GM18858 (cell line): Measurements from ENCODE around the gene BMP15.

Experiments used
- ATAC-seq: cut with Tn5 transposase; IDR thresholded peaks from one replicate; pipeline ENCODE4 v1.9.1; 2021; ENCODE audit not compliant: unreplicated experiment

The BMP15 gene

DNA sequence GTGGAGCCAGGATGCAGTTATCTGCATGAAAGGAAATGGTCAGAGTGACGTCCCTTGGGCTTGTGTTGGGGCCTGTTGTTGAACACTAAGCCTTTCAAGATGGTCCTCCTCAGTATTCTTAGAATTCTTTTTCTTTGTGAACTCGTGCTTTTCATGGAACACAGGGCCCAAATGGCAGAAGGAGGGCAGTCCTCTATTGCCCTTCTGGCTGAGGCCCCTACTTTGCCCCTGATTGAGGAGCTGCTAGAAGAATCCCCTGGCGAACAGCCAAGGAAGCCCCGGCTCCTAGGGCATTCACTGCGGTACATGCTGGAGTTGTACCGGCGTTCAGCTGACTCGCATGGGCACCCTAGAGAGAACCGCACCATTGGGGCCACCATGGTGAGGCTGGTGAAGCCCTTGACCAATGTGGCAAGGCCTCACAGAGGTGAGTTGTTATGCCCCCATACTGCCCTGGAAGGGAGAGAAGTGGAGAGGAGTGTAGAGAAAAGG lies at the start of gene BMP15:
TSS of gene BMP15 (plus strand) at position 51 of the 492 bp plus-strand sequence. CDS start at position 100, 49 bp downstream.
- ATAC-seq: no peak

- ATAC-seq: no peak
These were observed 47.1 kb upstream of the BMP15 start for GRCh38 chrX:50863471-50863870.

GRCh38 chrX:50865311-50865710 lies 45.2 kb upstream of the BMP15 start:
- no peak for ATAC-seq

DNA sequence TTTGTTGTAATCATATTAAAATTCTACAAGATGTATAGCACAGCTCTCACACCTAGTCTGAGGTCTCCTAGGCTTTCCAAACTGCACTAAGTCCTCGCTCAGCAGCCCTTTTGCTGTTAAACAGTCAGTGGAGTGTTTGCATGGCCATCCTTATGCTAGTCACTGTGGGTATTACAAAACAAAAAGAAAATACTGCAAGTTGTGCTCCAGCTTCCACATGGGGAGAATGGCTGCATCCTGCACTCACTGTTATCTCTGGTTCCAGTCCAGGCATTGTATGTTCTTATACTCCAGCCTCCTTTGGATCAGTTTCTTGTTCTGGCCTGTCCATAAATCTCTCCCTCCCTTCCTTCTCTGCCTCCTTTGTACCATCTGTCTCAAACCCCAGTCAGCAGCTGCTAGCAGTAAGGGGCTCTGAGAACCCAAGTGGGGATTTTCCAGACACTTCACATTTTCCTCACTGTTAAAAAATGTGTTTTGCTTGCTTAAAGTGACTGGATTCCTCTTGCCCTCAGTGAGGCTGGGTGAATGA lies 38.5 kb upstream of the BMP15 start:
- no peak for ATAC-seq

GRCh38 chrX:50874876-50875275 lies 35.7 kb upstream of the BMP15 start:
- ATAC-seq: no peak

- ATAC-seq: no peak
These were observed 34.0 kb upstream of the BMP15 start for GRCh38 chrX:50876551-50876950.

- no peak for ATAC-seq
These were observed 33.2 kb upstream of the BMP15 start for GRCh38 chrX:50877310-50877709.

DNA sequence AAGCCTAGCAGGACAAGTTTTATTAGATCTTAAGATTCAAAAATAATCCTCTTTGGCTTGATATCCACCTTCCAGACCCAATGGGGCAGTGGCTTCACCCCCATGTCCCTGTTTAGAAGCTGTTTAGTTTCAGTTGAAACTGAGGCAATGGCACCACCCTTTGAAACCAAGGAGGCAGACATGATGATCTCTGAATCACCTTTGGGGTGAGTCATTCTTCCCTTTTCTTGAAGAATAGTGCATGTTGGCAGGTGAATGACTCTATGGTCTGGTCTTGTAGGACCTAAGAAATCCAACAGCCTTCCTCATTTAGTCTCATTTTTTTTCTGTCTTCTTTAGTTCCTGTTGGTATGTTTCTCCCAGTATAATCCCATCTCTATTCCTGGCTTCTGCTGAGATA lies 29.5 kb upstream of the BMP15 start:
- no peak for ATAC-seq

- ATAC-seq: no peak
These were observed 21.7 kb upstream of the BMP15 start for GRCh38 chrX:50888884-50889283.

GRCh38 chrX:50889582-50889981 lies 21.0 kb upstream of the BMP15 start:
- no peak for ATAC-seq

GRCh38 chrX:50893047-50893446 lies 17.5 kb upstream of the BMP15 start:
- no peak for ATAC-seq

- ATAC-seq: no peak
These were observed 17.1 kb upstream of the BMP15 start for GRCh38 chrX:50893466-50893865.

- ATAC-seq: no peak
These were observed 5.2 kb upstream of the BMP15 start for GRCh38 chrX:50905334-50905733.

GRCh38 chrX:50913520-50913919 lies 3.0 kb downstream of the BMP15 start:
- no peak for ATAC-seq

- no peak for ATAC-seq
These were observed 9.6 kb downstream of the BMP15 start for GRCh38 chrX:50920132-50920531.

DNA sequence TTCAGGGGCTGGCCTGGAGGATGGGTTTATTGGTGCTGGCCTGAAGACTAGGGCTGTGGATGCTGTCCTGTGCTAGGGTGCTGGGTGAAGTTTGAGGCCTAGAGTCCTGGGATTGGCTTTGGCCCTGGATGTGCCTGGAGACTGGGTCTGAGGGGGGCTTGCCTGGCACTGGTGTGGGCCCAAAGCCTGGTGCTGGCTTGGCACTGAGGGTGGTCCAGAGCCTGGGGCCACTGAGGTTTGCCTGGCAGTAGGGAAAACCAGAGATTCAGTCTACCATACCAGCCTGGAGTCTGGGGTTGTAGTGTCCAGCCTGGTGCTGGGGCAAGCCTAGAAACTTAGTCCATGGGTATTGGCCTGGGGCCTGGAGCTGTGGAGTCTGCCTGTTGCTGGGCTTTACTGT lies 16.6 kb downstream of the BMP15 start:
- ATAC-seq: no peak

GRCh38 chrX:50941638-50942037 lies 31.1 kb downstream of the BMP15 start:
- ATAC-seq: no peak

- no peak for ATAC-seq
These were observed 31.9 kb downstream of the BMP15 start for GRCh38 chrX:50942471-50942870.

GRCh38 chrX:50952406-50952805 lies 41.9 kb downstream of the BMP15 start:
- no peak for ATAC-seq

DNA sequence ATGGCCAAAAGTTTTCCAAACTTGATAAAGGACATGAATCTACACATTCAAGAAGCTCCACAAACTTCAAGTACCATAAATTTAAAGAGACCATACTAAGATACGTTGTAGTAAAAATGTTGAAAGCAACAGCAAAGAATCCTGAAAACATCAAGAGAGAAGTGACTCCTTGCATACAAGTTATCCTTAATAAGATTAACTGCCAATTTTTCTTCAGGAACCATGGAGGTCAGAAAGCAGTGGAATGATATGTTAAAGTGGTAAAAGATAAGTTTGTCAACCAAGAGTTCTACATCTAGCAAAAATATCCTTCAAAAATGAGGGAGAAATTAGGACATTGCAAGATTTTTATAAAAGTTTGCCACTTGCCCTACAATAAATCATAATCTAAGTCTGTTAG lies 43.3 kb downstream of the BMP15 start:
- no peak for ATAC-seq

- ATAC-seq: no peak
These were observed 51.6 kb downstream of the BMP15 start for GRCh38 chrX:50962156-50962555.

- no peak for ATAC-seq
These were observed 53.3 kb downstream of the BMP15 start for GRCh38 chrX:50963842-50964241.
